Left ventricle myocardium inferior (tissue), 1 donor: Measurements from ENCODE around the gene MS4A1. TPM values are rescaled to one million over a fixed set of nuclear protein-coding genes. Genes with fewer than 3 reads are reported as not detected.

Source experiments
- DNase-seq: peaks from one replicate; pipeline ENCODE4 v3.0.0-alpha.2; 2020
- H3K27ac ChIP-seq: fragments of 200-600 bp; replicated peaks from 2 replicates; pipeline ENCODE4 v1.8.0; 2021
- H3K27me3 ChIP-seq: fragments of 200-600 bp; 2 replicates; pipeline ENCODE4 v1.8.0; 2021; ENCODE audit warnings: low read depth
- H3K36me3 ChIP-seq: fragments of 200-600 bp; 2 replicates; pipeline ENCODE4 v1.8.0; 2021
- H3K4me1 ChIP-seq: fragments of 200-600 bp; 2 replicates; pipeline ENCODE4 v1.8.0; 2021
- H3K4me3 ChIP-seq: fragments of 200-600 bp; 2 replicates; pipeline ENCODE4 v1.8.0; 2021; ENCODE audit warnings: mild to moderate bottlenecking, moderate library complexity
- H3K9me3 ChIP-seq: fragments of 200-600 bp; replicated peaks from 2 replicates; pipeline ENCODE4 v1.8.0; 2021
- intact Hi-C: fragments of 100-400 bp; cut with micrococcal nuclease; formaldehyde crosslinking; loops from one replicate; pipeline ENCODE4 v1.11.0; 2022
- total RNA-seq: library from RNA; stranded (reverse); fragmentation: NEBNext Ultra II Directional; extraction: Animal tissue kit (Norgen Biotek cat#: 25700); gene quantifications from one replicate; pipeline ENCODE4 v1.2.1, GENCODE V29; 2021
- TF ChIP-seq, protein P1 (sequence below): fragments of 200-600 bp; IDR thresholded peaks from 2 replicates; pipeline ENCODE4 v1.8.0; 2021; ENCODE audit warnings: antibody characterized with exemption, mild to moderate bottlenecking, borderline replicate concordance
- donor health status: DM: no; HTN: yes; CAD: no; lungs with severe emphysema.

The MS4A1 gene
- total RNA-seq, 1 donor from 2014 or later = not detected

DNA sequence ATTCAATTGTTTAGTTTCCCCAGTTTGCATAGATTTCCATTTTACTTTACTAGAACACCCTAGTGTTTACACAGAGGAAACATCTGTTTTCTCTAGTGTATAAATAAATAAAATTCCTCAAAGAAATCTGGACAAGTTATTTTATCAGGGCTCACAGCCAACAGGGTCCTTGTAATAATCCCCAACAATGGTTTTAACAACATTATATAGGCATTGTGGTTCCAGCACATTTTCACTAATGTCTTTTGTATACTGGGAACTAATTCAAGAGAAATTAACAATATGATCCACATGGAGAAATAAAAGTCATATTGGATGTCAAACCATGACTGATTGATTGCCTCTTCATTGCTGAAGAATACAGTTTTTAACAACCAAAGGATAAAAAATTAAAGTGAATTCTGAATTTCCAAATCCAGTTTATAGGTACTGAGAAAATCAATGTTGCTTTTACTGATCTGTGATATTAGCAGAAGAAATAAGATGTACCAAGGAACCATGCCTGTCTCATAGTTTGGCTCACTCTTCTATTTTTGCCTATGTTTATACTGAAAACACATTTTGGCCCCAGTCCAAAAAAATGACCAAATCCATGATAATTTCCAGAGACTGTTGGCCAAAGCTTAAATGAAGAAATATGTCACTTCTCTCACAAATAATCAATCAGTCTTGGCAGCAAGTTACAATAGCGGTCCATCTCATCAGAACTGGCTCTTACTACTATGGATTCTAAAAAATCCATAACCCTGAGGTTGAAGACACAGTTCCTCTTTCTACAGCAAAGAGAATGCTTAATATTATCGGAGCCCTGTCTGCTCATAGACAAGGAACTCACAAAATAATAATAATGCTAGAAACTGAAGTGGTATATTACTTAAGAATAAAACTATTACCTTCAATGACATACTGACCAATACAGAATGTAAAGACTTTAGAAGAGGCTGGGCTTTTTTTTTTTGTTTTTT, 58.1 kb downstream of the MS4A1 start:
- Histone ChIP-seq H3K27me3 (no peaks in the 10 kb centered on the region), H3K9me3 (no peaks in the 10 kb centered on the region), H3K36me3 (no peaks in the 10 kb centered on the region), H3K4me1 (no peaks in the 10 kb centered on the region), H3K27ac (no peak overlapping the region), H3K4me3 (no peak overlapping the region)
- intact Hi-C loops = no loop called here
- TF ChIP-seq, protein P1, sequence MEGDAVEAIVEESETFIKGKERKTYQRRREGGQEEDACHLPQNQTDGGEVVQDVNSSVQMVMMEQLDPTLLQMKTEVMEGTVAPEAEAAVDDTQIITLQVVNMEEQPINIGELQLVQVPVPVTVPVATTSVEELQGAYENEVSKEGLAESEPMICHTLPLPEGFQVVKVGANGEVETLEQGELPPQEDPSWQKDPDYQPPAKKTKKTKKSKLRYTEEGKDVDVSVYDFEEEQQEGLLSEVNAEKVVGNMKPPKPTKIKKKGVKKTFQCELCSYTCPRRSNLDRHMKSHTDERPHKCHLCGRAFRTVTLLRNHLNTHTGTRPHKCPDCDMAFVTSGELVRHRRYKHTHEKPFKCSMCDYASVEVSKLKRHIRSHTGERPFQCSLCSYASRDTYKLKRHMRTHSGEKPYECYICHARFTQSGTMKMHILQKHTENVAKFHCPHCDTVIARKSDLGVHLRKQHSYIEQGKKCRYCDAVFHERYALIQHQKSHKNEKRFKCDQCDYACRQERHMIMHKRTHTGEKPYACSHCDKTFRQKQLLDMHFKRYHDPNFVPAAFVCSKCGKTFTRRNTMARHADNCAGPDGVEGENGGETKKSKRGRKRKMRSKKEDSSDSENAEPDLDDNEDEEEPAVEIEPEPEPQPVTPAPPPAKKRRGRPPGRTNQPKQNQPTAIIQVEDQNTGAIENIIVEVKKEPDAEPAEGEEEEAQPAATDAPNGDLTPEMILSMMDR = no peak
- DNase-seq = no peak

DNA sequence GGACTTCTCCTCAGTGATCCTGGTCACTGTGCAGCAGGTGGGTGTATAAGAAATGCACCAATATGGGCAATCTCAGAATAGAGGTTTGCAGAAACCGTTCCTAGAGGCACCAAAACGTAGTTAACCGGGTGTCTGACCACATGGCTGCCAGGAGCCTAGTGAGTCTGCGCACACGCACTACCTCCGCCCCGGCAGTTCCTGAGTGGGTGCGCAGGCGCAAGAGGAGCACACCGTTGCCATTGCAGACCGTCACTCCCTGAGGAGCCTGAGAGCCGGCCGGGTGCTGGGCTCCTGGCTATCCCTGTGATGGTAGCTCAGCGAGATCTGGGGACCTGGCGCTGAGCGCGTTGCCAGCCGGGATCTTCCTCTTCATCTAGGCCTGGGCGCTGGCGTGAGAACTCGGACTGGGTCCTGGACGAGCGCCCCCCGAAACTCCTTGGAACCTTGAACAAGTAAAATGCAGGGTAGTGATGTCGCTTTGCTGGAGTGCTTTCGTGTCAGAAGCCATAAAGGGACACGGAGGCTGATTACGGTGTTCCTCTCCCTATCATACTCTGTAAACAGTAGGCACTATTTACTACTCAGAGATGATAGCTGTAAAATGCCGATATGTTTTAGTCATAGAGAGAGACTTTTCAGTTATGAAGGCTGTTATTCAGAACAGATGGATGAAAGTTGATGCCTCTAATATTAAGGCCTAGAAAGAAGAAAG, 59.7 kb downstream of the MS4A1 start, which contains the start of gene MS4A13:
TSS of gene MS4A13 (plus strand) at position 249 of the 712 bp plus-strand sequence. CDS start 2,692 bp downstream, outside the sequence.
- no peaks in the 10 kb centered on the region for H3K27me3 ChIP-seq
- TF ChIP-seq, protein P1 = no peak
- no peaks in the 10 kb centered on the region for H3K4me1 ChIP-seq
- no peak within 1 kb of the TSS for H3K27ac ChIP-seq
- H3K9me3 ChIP-seq = peaks cover 2% of the 10 kb centered on the region
- intact Hi-C loops = no loop called here
- DNase-seq = no peak
- no peak within 1 kb of the TSS for H3K4me3 ChIP-seq
- H3K36me3 ChIP-seq = no peaks in the 10 kb centered on the region

Other genes with a start within 250 kb of the MS4A1 start
- 0.93 TPM for gene MS4A4E, start 212.7 kb upstream of the MS4A1 start, total RNA-seq
- 13.9 TPM for gene MS4A4A, start 175.2 kb upstream of the MS4A1 start, total RNA-seq
- not detected for gene MS4A6E, start 128.6 kb upstream of the MS4A1 start, total RNA-seq
- 13.1 TPM for gene MS4A7, start 77.3 kb upstream of the MS4A1 start, total RNA-seq
- 1.1 TPM for gene MS4A14, start 59.4 kb upstream of the MS4A1 start, total RNA-seq
- gene MS4A5, start 26.3 kb upstream of the MS4A1 start, total RNA-seq = not detected
- not detected for gene MS4A12, start 36.9 kb downstream of the MS4A1 start, total RNA-seq
- gene MS4A13, start 59.5 kb downstream of the MS4A1 start, total RNA-seq = not detected
- gene MS4A8, start 243.8 kb downstream of the MS4A1 start, total RNA-seq = not detected